ENCODE results near the gene IL17B. TPM values are rescaled to one million over a fixed set of nuclear protein-coding genes. Genes with fewer than 3 reads are reported as not detected.

IL17B gene
- total RNA-seq, 3 donors from 2014 or later, result 0.64 to 5.6 (median 5.4) TPM

GRCh38 chr5:149381261-149381985 is 2.3 kb upstream of the IL17B start:
- TF ChIP-seq POLR2AphosphoS5 (IDR thresholded peaks at IDR 0.05), result no peak
- no peak for TF ChIP-seq CTCF (IDR thresholded peaks at IDR 0.05)
- no peak for TF ChIP-seq POLR2A (IDR thresholded peaks at IDR 0.05)
- H3K27ac ChIP-seq, result peak overlapping the region; percentile 62 to 91
- peaks cover 0 to 8% of the 10 kb centered on the region in 2 donors for H3K4me1 ChIP-seq
- H3K27me3 ChIP-seq, result no peaks in the 10 kb centered on the region
- intact Hi-C loops (cut with DNase I; ENCODE audit: low total_unique reads), result loop anchor here (5.0 kb wide), 1 partner anchor 171 kb away; the partner anchor contains the start of gene CSNK1A1
- DNase-seq (ENCODE audit: low spot score in 2 of 2), result no peak
- peak overlapping the region in 1 of 3 donors; percentile 7 for H3K4me3 ChIP-seq
- no peaks in the 10 kb centered on the region for H3K9me3 ChIP-seq
- no peaks in the 10 kb centered on the region for H3K36me3 ChIP-seq

- peak in 1 of 2 donors; percentile 67 for DNase-seq (ENCODE audit: low spot score in 2 of 2)
- Histone ChIP-seq H3K4me3 (no peak overlapping the region), H3K27me3 (no peaks in the 10 kb centered on the region), H3K9me3 (no peaks in the 10 kb centered on the region), H3K4me1 (peaks cover 0 to 8% of the 10 kb centered on the region in 2 donors), H3K36me3 (no peaks in the 10 kb centered on the region), H3K27ac (peak overlapping the region; percentile 62 to 91)
- intact Hi-C loops (cut with DNase I; ENCODE audit: low total_unique reads), result loop anchor here (5.0 kb wide), 1 partner anchor 172 kb away; the partner anchor contains the start of gene CSNK1A1
- TF ChIP-seq POLR2AphosphoS5 (IDR thresholded peaks at IDR 0.05) (no peak), CTCF (IDR thresholded peaks at IDR 0.05) (no peak), POLR2A (IDR thresholded peaks at IDR 0.05) (no peak)
These were observed 1.5 kb upstream of the IL17B start for GRCh38 chr5:149380466-149381121.

GRCh38 chr5:149379818-149380374 is 804 bp upstream of the IL17B start:
- H3K27ac ChIP-seq, result peak overlapping the region; percentile 62 to 91
- H3K4me1 ChIP-seq, result peaks cover 0 to 8% of the 10 kb centered on the region in 2 donors

GRCh38 chr5:149378241-149378820 is 761 bp downstream of the IL17B start:
- peaks cover 0 to 8% of the 10 kb centered on the region in 2 donors for H3K4me1 ChIP-seq
- no peaks in the 10 kb centered on the region for H3K36me3 ChIP-seq
- H3K9me3 ChIP-seq, result no peaks in the 10 kb centered on the region
- H3K4me3 ChIP-seq, result no peak overlapping the region
- H3K27me3 ChIP-seq, result no peaks in the 10 kb centered on the region
- DNase-seq (ENCODE audit: low spot score in 2 of 2), result peak in 1 of 2 donors; percentile 77
- intact Hi-C loops (cut with DNase I; ENCODE audit: low total_unique reads), result loop anchor here (10.0 kb wide), 1 partner anchor 46 kb away; no protein-coding TSS in a partner anchor
- peak overlapping the region; percentile 62 to 91 for H3K27ac ChIP-seq
- no peak for TF ChIP-seq POLR2AphosphoS5 (IDR thresholded peaks at IDR 0.05)

More at GRCh38 chr5:149379818-149380374, 804 bp upstream of the IL17B start:
- H3K9me3 ChIP-seq, result no peaks in the 10 kb centered on the region
- TF ChIP-seq CTCF (IDR thresholded peaks at IDR 0.05), result no peak
- no peak for TF ChIP-seq POLR2A (IDR thresholded peaks at IDR 0.05)
- TF ChIP-seq POLR2AphosphoS5 (IDR thresholded peaks at IDR 0.05), result no peak
- no peak for DNase-seq (ENCODE audit: low spot score in 2 of 2)
- peak overlapping the region in 1 of 3 donors; percentile 5 for H3K4me3 ChIP-seq
- intact Hi-C loops (cut with DNase I; ENCODE audit: low total_unique reads), result loop anchor here (5.0 to 10.0 kb wide), 2 partner anchors 45 to 172 kb away; partner anchors contain the start of gene CSNK1A1
- no peaks in the 10 kb centered on the region for H3K27me3 ChIP-seq
- H3K36me3 ChIP-seq, result no peaks in the 10 kb centered on the region

GRCh38 chr5:149376711-149377447 is 2.2 kb downstream of the IL17B start:
- Histone ChIP-seq H3K9me3 (no peaks in the 10 kb centered on the region), H3K36me3 (no peaks in the 10 kb centered on the region), H3K4me3 (no peak overlapping the region), H3K4me1 (peaks cover 0 to 4% of the 10 kb centered on the region in 2 donors), H3K27me3 (no peaks in the 10 kb centered on the region), H3K27ac (no peak overlapping the region)
- DNase-seq (ENCODE audit: low spot score in 2 of 2), result no peak
- TF ChIP-seq CTCF (IDR thresholded peaks at IDR 0.05) (no peak), POLR2A (IDR thresholded peaks at IDR 0.05) (no peak), POLR2AphosphoS5 (IDR thresholded peaks at IDR 0.05) (no peak)
- intact Hi-C loops (cut with DNase I; ENCODE audit: low total_unique reads), result loop anchor here (10.0 kb wide), 1 partner anchor 48 kb away; no protein-coding TSS in a partner anchor

Measured in breast epithelium (tissue), 4 donors.